GM19463 (cell line): ENCODE measurements around the gene NHERF2.

Source experiments
- ATAC-seq: cut with Tn5 transposase; IDR thresholded peaks from one replicate; pipeline ENCODE4 v1.9.1; 2021; ENCODE audit warnings: mild to moderate bottlenecking, moderate library complexity; ENCODE audit not compliant: unreplicated experiment

NHERF2 gene

GRCh38 chr16:2056681-2057407 lies 30.1 kb downstream of the NHERF2 start:
- no peak for ATAC-seq

GRCh38 chr16:2057438-2057837 lies 30.7 kb downstream of the NHERF2 start:
- ATAC-seq, result no peak

GRCh38 chr16:2058420-2058819 lies 31.7 kb downstream of the NHERF2 start:
- no peak for ATAC-seq

- ATAC-seq, result no peak
These were observed 32.2 kb downstream of the NHERF2 start for GRCh38 chr16:2058872-2059271.

- no peak for ATAC-seq
These were observed 33.6 kb downstream of the NHERF2 start for GRCh38 chr16:2060346-2060745.

- ATAC-seq, result no peak
These were observed 34.3 kb downstream of the NHERF2 start for GRCh38 chr16:2061023-2061422.

- no peak for ATAC-seq
These were observed 34.8 kb downstream of the NHERF2 start for GRCh38 chr16:2061526-2061925.

GRCh38 chr16:2062801-2063200 lies 36.1 kb downstream of the NHERF2 start:
- ATAC-seq, result no peak

GRCh38 chr16:2063861-2064260 lies 37.2 kb downstream of the NHERF2 start:
- no peak for ATAC-seq

- ATAC-seq, result no peak
These were observed 37.8 kb downstream of the NHERF2 start for GRCh38 chr16:2064368-2064945.

GRCh38 chr16:2066139-2066538 lies 39.4 kb downstream of the NHERF2 start:
- ATAC-seq, result no peak

GRCh38 chr16:2070576-2071453 lies 44.1 kb downstream of the NHERF2 start:
- no peak for ATAC-seq

- ATAC-seq, result no peak
These were observed 44.9 kb downstream of the NHERF2 start for GRCh38 chr16:2071454-2072202.

GRCh38 chr16:2072926-2073325 lies 46.2 kb downstream of the NHERF2 start:
- no peak for ATAC-seq

- ATAC-seq, result no peak
These were observed 47.4 kb downstream of the NHERF2 start for GRCh38 chr16:2074071-2074470.

- no peak for ATAC-seq
These were observed 48.9 kb downstream of the NHERF2 start for GRCh38 chr16:2075631-2076030.

GRCh38 chr16:2076072-2076865 lies 49.6 kb downstream of the NHERF2 start:
- ATAC-seq, result no peak

GRCh38 chr16:2077016-2077415 lies 50.3 kb downstream of the NHERF2 start:
- ATAC-seq, result no peak

GRCh38 chr16:2077696-2078095 lies 51.0 kb downstream of the NHERF2 start:
- ATAC-seq, result no peak

GRCh38 chr16:2078096-2078495 lies 51.4 kb downstream of the NHERF2 start:
- ATAC-seq, result no peak
